COR-L47 (cell line): ENCODE measurements around the gene ABI1.

Experiments
- DNase-seq: peaks from one replicate; lab custom pipeline; 2025; lab: John Stamatoyannopoulos, UW

The ABI1 gene

GRCh38 chr10:26770069-26770468 lies 90.7 kb downstream of the ABI1 start:
- DNase-seq: no peak

- DNase-seq: no peak
Observed at GRCh38 chr10:26765549-26765948, 95.2 kb downstream of the ABI1 start.

GRCh38 chr10:26759008-26759407 lies 101.8 kb downstream of the ABI1 start:
- DNase-seq: no peak

GRCh38 chr10:26755443-26755903 lies 105.3 kb downstream of the ABI1 start:
- DNase-seq: no peak

GRCh38 chr10:26746061-26746460 lies 114.7 kb downstream of the ABI1 start:
- DNase-seq: no peak

GRCh38 chr10:26743841-26744240 lies 116.9 kb downstream of the ABI1 start:
- DNase-seq: no peak

- no peak for DNase-seq
Observed at GRCh38 chr10:26743091-26743490, 117.7 kb downstream of the ABI1 start.

- no peak for DNase-seq
Observed at GRCh38 chr10:26741368-26741767, 119.4 kb downstream of the ABI1 start.

- no peak for DNase-seq
Observed at GRCh38 chr10:26739071-26739631, 121.6 kb downstream of the ABI1 start.

GRCh38 chr10:26738301-26738911 lies 122.4 kb downstream of the ABI1 start:
- no peak for DNase-seq

- DNase-seq: no peak
Observed at GRCh38 chr10:26737730-26738129, 123.0 kb downstream of the ABI1 start.

- no peak for DNase-seq
Observed at GRCh38 chr10:26735435-26735834, 125.3 kb downstream of the ABI1 start.

- no peak for DNase-seq
Observed at GRCh38 chr10:26733750-26734568, 126.8 kb downstream of the ABI1 start.

- no peak for DNase-seq
Observed at GRCh38 chr10:26730552-26730951, 130.2 kb downstream of the ABI1 start.

GRCh38 chr10:26729395-26729794 lies 131.4 kb downstream of the ABI1 start:
- no peak for DNase-seq

- DNase-seq: no peak
Observed at GRCh38 chr10:26728957-26729356, 131.8 kb downstream of the ABI1 start.

- no peak for DNase-seq
Observed at GRCh38 chr10:26727005-26727404, 133.8 kb downstream of the ABI1 start.

- DNase-seq: no peak
Observed at GRCh38 chr10:26725837-26726727, 134.7 kb downstream of the ABI1 start.

- DNase-seq: no peak
Observed at GRCh38 chr10:26723016-26723415, 137.7 kb downstream of the ABI1 start.

GRCh38 chr10:26721561-26721960 lies 139.2 kb downstream of the ABI1 start:
- no peak for DNase-seq

- no peak for DNase-seq
Observed at GRCh38 chr10:26717476-26717875, 143.3 kb downstream of the ABI1 start.

- DNase-seq: no peak
Observed at GRCh38 chr10:26715137-26715487, 145.6 kb downstream of the ABI1 start.
